Stimulated activated CD4-positive, alpha-beta T cell treated with anti-CD3 and anti-CD28 coated beads, Interleukin-12 subunit alpha, Interleukin-12 subunit beta, amount 100 ng/mL, for 4 hours (primary cell): ENCODE measurements around the gene TNFRSF8.

Source experiments
- DNase-seq: peaks from one replicate; pipeline ENCODE4 v3.0.0-alpha.2; 2020

The TNFRSF8 gene

GRCh38 chr1:12177156-12177998 is 114.3 kb downstream of the TNFRSF8 start:
- no peak for DNase-seq

GRCh38 chr1:12177999-12178441 is 114.9 kb downstream of the TNFRSF8 start:
- DNase-seq = peak; percentile 98

GRCh38 chr1:12178511-12178910 is 115.4 kb downstream of the TNFRSF8 start:
- DNase-seq = no peak

- DNase-seq = peak; percentile 71
These were observed 116.0 kb downstream of the TNFRSF8 start for GRCh38 chr1:12179111-12179519.

- DNase-seq = no peak
These were observed 116.6 kb downstream of the TNFRSF8 start for GRCh38 chr1:12179676-12180075.

- no peak for DNase-seq
These were observed 117.2 kb downstream of the TNFRSF8 start for GRCh38 chr1:12180315-12180714.

GRCh38 chr1:12180903-12181302 is 117.8 kb downstream of the TNFRSF8 start:
- DNase-seq = no peak

- DNase-seq = no peak
These were observed 118.5 kb downstream of the TNFRSF8 start for GRCh38 chr1:12181568-12181967.

GRCh38 chr1:12182410-12182984 is 119.4 kb downstream of the TNFRSF8 start:
- no peak for DNase-seq

GRCh38 chr1:12183095-12183794 is 120.1 kb downstream of the TNFRSF8 start:
- no peak for DNase-seq

- DNase-seq = no peak
These were observed 121.0 kb downstream of the TNFRSF8 start for GRCh38 chr1:12184008-12184681.

GRCh38 chr1:12185036-12185917 is 122.2 kb downstream of the TNFRSF8 start:
- no peak for DNase-seq

GRCh38 chr1:12185918-12186678 is 123.0 kb downstream of the TNFRSF8 start:
- DNase-seq = no peak

- DNase-seq = no peak
These were observed 123.5 kb downstream of the TNFRSF8 start for GRCh38 chr1:12186679-12186985.

- DNase-seq = no peak
These were observed 125.0 kb downstream of the TNFRSF8 start for GRCh38 chr1:12188115-12188514.

- DNase-seq = no peak
These were observed 125.7 kb downstream of the TNFRSF8 start for GRCh38 chr1:12188657-12189327.

GRCh38 chr1:12189328-12189682 is 126.2 kb downstream of the TNFRSF8 start:
- no peak for DNase-seq

GRCh38 chr1:12191242-12192032 is 128.3 kb downstream of the TNFRSF8 start:
- no peak for DNase-seq
